Neural crest cell (in vitro differentiated cells): ENCODE data around the gene INTS13. TPM values are rescaled to one million over a fixed set of nuclear protein-coding genes. Genes with fewer than 3 reads are reported as not detected.
A peak's percentile ranks its signal among the peaks of the same experiment; 100 is the strongest.
"Not testable (repeated sequence)": the region's sequence is repeated elsewhere in the genome, so short reads cannot be mapped to it uniquely, and the experiment has no call there.

ENCODE experiments used
- DNase-seq: peaks from one replicate; pipeline ENCODE4 v3.0.0; 2021; ENCODE audit warnings: low read depth, mixed read lengths, low spot score
- H3K27ac Mint-ChIP-seq: one replicate; pipeline ENCODE4 v1.8.0; 2021; ENCODE audit warnings: mild to moderate bottlenecking, mixed read lengths; ENCODE audit not compliant: unreplicated experiment
- H3K27me3 Mint-ChIP-seq: 2 replicates; pipeline ENCODE4 v1.8.0; 2021; ENCODE audit warnings: low read depth, mild to moderate bottlenecking, mixed read lengths
- H3K36me3 Mint-ChIP-seq: 2 replicates; pipeline ENCODE4 v1.8.0; 2021; ENCODE audit warnings: low read depth, mild to moderate bottlenecking, mixed read lengths
- H3K4me1 Mint-ChIP-seq: 2 replicates; pipeline ENCODE4 v1.8.0; 2021; ENCODE audit warnings: mixed read lengths
- H3K4me3 Mint-ChIP-seq: one replicate; pipeline ENCODE4 v1.8.0; 2021; ENCODE audit warnings: mild to moderate bottlenecking, mixed read lengths
- H3K9me3 Mint-ChIP-seq: 2 replicates; pipeline ENCODE4 v1.8.0; 2021; ENCODE audit warnings: mixed read lengths
- CTCF ChIP-seq: fragments of 200-600 bp; sonication (generic); conservative IDR thresholded peaks from 2 replicates; pipeline ENCODE4 v1.5.0; 2021; ENCODE audit warnings: antibody characterized with exemption, mild to moderate bottlenecking
- total RNA-seq: library from RNA; stranded (reverse); gene quantifications from 2 replicates; pipeline ENCODE4 v1.2.1, GENCODE V29; 2021

INTS13 gene
- total RNA-seq, 1 donor from 2014 or later, result 30.6 TPM

DNA sequence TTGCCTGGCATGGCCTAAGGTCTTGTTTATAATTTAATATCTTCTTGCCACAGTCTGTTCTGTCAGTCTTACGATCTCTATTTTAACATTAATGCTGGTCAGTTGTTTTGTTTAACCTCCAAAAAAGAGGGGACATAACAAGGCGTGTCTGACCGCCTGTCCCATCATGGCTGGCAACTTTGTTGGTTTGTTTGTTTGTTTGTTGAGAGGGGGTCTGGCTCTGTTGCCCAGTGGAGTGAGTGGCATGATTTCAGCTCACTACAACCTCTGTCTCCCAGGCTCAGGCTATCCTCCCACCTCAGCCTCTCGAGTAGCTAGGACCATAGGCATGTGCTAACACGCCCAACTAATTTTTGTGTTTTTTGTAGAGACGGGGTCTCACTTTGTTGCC is 68.7 kb downstream of the INTS13 start:
- TF ChIP-seq CTCF, result no peak
- Mint-ChIP-seq H3K27me3 (no peaks in the 10 kb centered on the region), H3K4me3 (no peak overlapping the region), H3K27ac (no peak overlapping the region), H3K9me3 (no peaks in the 10 kb centered on the region), H3K4me1 (no peaks in the 10 kb centered on the region), H3K36me3 (no peaks in the 10 kb centered on the region)
- DNase-seq, result no peak

DNA sequence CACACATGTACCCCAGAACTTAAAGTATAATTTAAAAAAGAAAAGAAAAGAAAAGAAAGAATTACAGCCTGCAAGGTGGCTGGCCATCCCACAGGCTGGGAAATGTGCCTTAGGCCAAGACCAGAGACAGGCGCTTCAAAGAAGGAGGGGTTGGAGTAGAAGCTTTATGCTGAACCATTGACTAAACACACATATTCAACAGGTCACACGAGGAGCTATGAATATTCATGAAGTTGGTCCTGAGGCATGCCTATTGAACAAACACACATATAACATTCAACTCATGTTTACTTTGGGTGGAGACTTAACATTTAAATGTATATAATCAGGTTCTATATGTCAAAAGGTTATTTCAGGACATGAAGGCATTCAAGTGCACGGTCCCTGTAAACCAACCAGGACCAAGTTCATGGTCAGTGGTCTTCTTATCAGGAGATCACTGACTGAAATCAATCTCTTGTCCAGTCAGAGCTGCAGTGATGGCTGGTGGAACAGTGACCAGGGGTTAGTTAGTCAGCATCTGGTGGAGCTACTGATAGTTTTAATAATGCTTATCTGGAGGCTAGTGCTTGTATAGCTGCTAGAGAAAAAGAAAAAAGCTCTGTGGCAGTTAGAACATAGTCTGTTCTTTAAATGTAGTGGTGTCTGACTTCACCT is 69.2 kb downstream of the INTS13 start:
- Mint-ChIP-seq H3K36me3 (no peaks in the 10 kb centered on the region), H3K27me3 (no peaks in the 10 kb centered on the region), H3K4me3 (no peak overlapping the region), H3K4me1 (no peaks in the 10 kb centered on the region), H3K27ac (no peak overlapping the region), H3K9me3 (no peaks in the 10 kb centered on the region)
- no peak for DNase-seq
- no peak for TF ChIP-seq CTCF

DNA sequence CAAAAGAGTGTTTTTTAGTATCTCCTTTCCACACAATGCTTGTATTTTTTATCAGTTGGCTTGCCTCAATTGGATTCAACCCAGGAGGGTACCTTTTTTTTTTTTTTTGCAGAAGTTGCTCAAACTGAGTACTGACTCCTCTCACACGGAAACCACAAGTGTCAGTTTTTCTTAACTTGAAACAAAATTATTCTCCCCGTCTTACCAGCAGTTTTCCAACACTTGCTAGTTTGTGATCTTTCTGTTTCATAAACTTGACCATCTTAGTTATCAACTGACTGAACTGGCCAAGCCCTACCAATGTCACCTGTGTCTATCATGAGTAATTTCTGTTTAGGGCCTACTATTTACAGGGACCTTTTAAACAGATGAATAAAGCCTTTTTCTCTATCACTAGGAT is 70.7 kb downstream of the INTS13 start:
- Mint-ChIP-seq H3K4me3 (no peak overlapping the region), H3K4me1 (no peaks in the 10 kb centered on the region), H3K27ac (no peak overlapping the region), H3K36me3 (no peaks in the 10 kb centered on the region), H3K27me3 (no peaks in the 10 kb centered on the region), H3K9me3 (no peaks in the 10 kb centered on the region)
- DNase-seq, result no peak
- no peak for TF ChIP-seq CTCF

DNA sequence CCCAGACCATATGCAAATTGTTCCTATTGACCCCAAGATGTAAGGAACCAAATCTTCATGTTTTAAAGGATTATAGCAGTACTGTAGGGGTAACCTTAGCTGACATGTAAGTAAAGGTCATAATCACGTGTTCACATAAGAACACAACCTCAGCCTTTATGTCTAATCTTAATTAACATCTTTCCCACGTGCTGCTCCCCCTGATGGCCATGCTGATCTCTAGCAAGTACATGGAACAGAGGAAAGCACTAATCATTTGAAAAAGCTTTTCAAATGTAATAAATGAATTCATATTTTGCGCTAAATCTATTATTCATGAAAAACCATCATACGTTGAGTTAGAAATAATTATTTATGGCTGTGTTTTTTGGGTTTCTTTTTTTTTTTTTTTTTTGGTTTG is 74.3 kb downstream of the INTS13 start:
- Mint-ChIP-seq H3K4me3 (no peak overlapping the region), H3K27ac (no peak overlapping the region), H3K9me3 (no peaks in the 10 kb centered on the region), H3K27me3 (no peaks in the 10 kb centered on the region), H3K4me1 (no peaks in the 10 kb centered on the region), H3K36me3 (no peaks in the 10 kb centered on the region)
- DNase-seq, result no peak
- TF ChIP-seq CTCF, result peak; percentile 45

DNA sequence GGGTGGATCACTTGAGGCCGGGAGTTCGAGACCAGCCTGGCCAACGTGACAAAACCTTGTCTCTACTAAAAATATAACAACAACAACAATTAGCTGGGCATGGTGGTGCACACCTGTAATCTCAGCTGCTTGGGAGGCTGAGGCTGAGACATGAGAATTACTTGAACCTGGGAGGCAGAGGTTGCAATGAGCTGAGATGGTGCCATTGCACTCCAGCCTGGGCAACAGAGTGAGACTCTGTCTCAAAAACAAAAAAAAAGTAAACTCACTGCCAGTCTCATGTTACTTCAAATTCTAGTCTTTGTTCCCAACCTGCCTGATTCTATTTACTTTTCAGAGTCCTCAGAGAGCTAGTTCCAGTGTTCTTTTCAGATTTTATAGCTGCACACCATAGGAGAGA is 75.0 kb downstream of the INTS13 start:
- not testable (repeated sequence) for H3K9me3 Mint-ChIP-seq, DNase-seq, H3K27me3 Mint-ChIP-seq, H3K4me3 Mint-ChIP-seq, H3K4me1 Mint-ChIP-seq, H3K36me3 Mint-ChIP-seq, H3K27ac Mint-ChIP-seq

DNA sequence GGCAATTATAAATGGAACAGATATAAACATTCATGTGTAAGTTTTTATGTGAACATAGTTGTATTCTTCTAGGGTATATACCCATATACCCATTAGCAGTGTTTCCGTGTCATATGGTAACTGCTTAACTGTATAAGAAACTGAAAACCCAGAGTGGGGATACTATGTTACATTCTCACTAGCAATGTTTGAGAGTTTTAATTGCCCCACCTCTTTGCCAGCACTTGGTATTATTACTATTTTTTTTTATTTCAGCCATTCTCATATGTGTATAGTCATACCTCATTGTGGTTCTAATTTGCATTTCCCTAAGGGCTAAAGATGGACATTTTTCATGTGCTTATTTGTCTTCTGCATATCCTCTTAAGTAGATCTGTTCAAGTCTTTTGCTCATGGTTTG is 76.1 kb downstream of the INTS13 start:
- H3K36me3 Mint-ChIP-seq, result no peaks in the 10 kb centered on the region
- H3K27me3 Mint-ChIP-seq, result no peaks in the 10 kb centered on the region
- TF ChIP-seq CTCF, result no peak
- no peak for DNase-seq
- H3K9me3 Mint-ChIP-seq, result no peaks in the 10 kb centered on the region
- H3K4me3 Mint-ChIP-seq, result no peak overlapping the region
- no peak overlapping the region for H3K27ac Mint-ChIP-seq
- H3K4me1 Mint-ChIP-seq, result no peaks in the 10 kb centered on the region
